ENCODE data around the gene PIK3R6.
"Not testable (repeated sequence)": the region's sequence is repeated elsewhere in the genome, so short reads cannot be mapped to it uniquely, and the experiment has no call there.

The PIK3R6 gene

GRCh38 chr17:8872705-8873435 is 5.4 kb upstream of the PIK3R6 start:
- DNase-seq (ENCODE audit: low read depth in 2 of 2) = no peak

- no peak for DNase-seq (ENCODE audit: low read depth in 2 of 2)
Observed at GRCh38 chr17:8872036-8872704, 4.7 kb upstream of the PIK3R6 start.

- no peak for DNase-seq (ENCODE audit: low read depth in 2 of 2)
Observed at GRCh38 chr17:8871081-8871581, 3.7 kb upstream of the PIK3R6 start.

GRCh38 chr17:8870406-8871040 is 3.0 kb upstream of the PIK3R6 start:
- DNase-seq (ENCODE audit: low read depth in 2 of 2) = no peak

GRCh38 chr17:8869114-8869815 is 1.8 kb upstream of the PIK3R6 start:
- DNase-seq (ENCODE audit: low read depth in 2 of 2) = no peak

GRCh38 chr17:8868529-8868951 is 1.1 kb upstream of the PIK3R6 start:
- DNase-seq (ENCODE audit: low read depth in 2 of 2) = no peak

- no peak for DNase-seq (ENCODE audit: low read depth in 2 of 2)
Observed at GRCh38 chr17:8868092-8868491, 618 bp upstream of the PIK3R6 start.

- no peak for DNase-seq (ENCODE audit: low read depth in 2 of 2)
Observed at GRCh38 chr17:8865811-8866210, 1.7 kb downstream of the PIK3R6 start.

GRCh38 chr17:8865385-8865784 is 2.1 kb downstream of the PIK3R6 start:
- DNase-seq (ENCODE audit: low read depth in 2 of 2) = no peak

GRCh38 chr17:8862213-8863056 is 5.0 kb downstream of the PIK3R6 start:
- no peak for DNase-seq (ENCODE audit: low read depth in 2 of 2)

- DNase-seq (ENCODE audit: low read depth in 2 of 2) = no peak
Observed at GRCh38 chr17:8861495-8862181, 5.8 kb downstream of the PIK3R6 start.

GRCh38 chr17:8859804-8860430 is 7.6 kb downstream of the PIK3R6 start:
- DNase-seq (ENCODE audit: low read depth in 2 of 2) = no peak

- DNase-seq (ENCODE audit: low read depth in 2 of 2) = no peak
Observed at GRCh38 chr17:8859027-8859803, 8.3 kb downstream of the PIK3R6 start.

- no peak for DNase-seq (ENCODE audit: low read depth in 2 of 2)
Observed at GRCh38 chr17:8857919-8858318, 9.6 kb downstream of the PIK3R6 start.

- DNase-seq (ENCODE audit: low read depth in 2 of 2) = no peak
Observed at GRCh38 chr17:8856869-8857575, 10.5 kb downstream of the PIK3R6 start.

GRCh38 chr17:8856205-8856603 is 11.3 kb downstream of the PIK3R6 start:
- not testable (repeated sequence) for DNase-seq (ENCODE audit: low read depth in 2 of 2)

GRCh38 chr17:8855477-8856204 is 11.8 kb downstream of the PIK3R6 start:
- DNase-seq (ENCODE audit: low read depth in 2 of 2) = no peak

- no peak for DNase-seq (ENCODE audit: low read depth in 2 of 2)
Observed at GRCh38 chr17:8851600-8851999, 15.9 kb downstream of the PIK3R6 start.

All from activated CD8-positive, alpha-beta memory T cell treated with anti-CD3 and anti-CD28 coated beads for 4 hours (primary cell).